ENCODE measurements around the gene UBXN7.

The UBXN7 gene

DNA sequence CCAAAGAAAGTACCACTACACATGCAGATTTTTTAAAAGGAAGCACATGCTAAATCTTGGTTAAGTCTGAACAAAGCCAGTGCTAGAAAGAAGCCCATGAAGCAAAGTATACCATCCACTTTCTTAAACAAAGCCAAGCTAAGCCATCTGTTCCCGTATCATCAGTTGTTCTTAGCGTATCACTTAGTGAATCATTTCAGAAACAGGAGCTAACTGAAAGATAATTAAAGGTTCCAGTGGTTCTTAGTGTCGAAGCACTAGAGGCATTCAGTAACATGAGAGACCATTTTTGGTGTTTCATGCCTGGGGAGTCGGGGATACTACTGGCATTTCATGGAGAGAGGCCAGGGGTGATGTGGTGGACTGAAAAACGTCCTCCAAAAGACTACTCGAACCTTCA, 12.8 kb downstream of the UBXN7 start:
- DNase-seq (ENCODE audit: low read depth, low spot score) = no peak
- H3K36me3 ChIP-seq (ENCODE audit: control insufficient read depth, insufficient read depth, low read length) = no peaks in the 10 kb centered on the region
- H3K9me3 ChIP-seq (ENCODE audit: control insufficient read depth, insufficient read depth, low read length) = no peaks in the 10 kb centered on the region
- WGBS (ENCODE audit: insufficient coverage, insufficient read length) = no CpG with 5 or more reads among the region's 6 CpGs
- no peak overlapping the region for H3K4me3 ChIP-seq (ENCODE audit: low read length)
- H3K4me1 ChIP-seq (ENCODE audit: control insufficient read depth, insufficient read depth, low read length) = 0 out of 2 replicates have a peak, but pooled peaks cover 1% of the 10 kb centered on the region
- H3K27ac ChIP-seq (ENCODE audit: low read length) = no peak overlapping the region
- H3K27me3 ChIP-seq (ENCODE audit: control insufficient read depth, insufficient read depth, low read length) = no peaks in the 10 kb centered on the region

GRCh38 chr3:196418601-196419000, 13.6 kb downstream of the UBXN7 start:
- H3K4me1 ChIP-seq (ENCODE audit: control insufficient read depth, insufficient read depth, low read length) = 0 out of 2 replicates have a peak, but pooled peaks cover 1% of the 10 kb centered on the region
- H3K36me3 ChIP-seq (ENCODE audit: control insufficient read depth, insufficient read depth, low read length) = no peaks in the 10 kb centered on the region
- no peaks in the 10 kb centered on the region for H3K27me3 ChIP-seq (ENCODE audit: control insufficient read depth, insufficient read depth, low read length)
- H3K9me3 ChIP-seq (ENCODE audit: control insufficient read depth, insufficient read depth, low read length) = no peaks in the 10 kb centered on the region
- DNase-seq (ENCODE audit: low read depth, low spot score) = no peak
- H3K4me3 ChIP-seq (ENCODE audit: low read length) = no peak overlapping the region
- WGBS (ENCODE audit: insufficient coverage, insufficient read length) = no CpG with 5 or more reads among the region's 6 CpGs
- no peak overlapping the region for H3K27ac ChIP-seq (ENCODE audit: low read length)

DNA sequence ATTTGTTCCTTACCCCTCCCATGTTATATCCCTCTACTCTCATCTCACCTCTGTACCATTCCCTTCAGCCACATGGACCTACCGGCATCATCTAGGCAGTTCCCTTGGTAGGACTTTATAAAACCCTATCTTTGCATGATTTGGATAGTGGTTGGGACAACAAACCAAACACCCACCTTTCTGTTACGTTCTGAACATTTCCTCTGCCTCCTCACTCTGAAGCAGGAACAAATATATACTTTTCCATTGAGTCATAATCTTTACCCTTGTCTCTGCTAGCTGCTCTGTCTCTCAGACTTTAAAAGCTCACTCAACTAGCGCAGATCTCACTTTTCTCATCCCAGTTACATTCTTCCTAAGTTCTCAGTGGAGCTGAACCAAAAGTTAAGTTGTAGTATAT, 17.8 kb downstream of the UBXN7 start:
- WGBS (ENCODE audit: insufficient coverage, insufficient read length) = no CpG with 5 or more reads among the region's 3 CpGs
- DNase-seq (ENCODE audit: low read depth, low spot score) = no peak
- no peaks in the 10 kb centered on the region for H3K4me1 ChIP-seq (ENCODE audit: control insufficient read depth, insufficient read depth, low read length)
- H3K9me3 ChIP-seq (ENCODE audit: control insufficient read depth, insufficient read depth, low read length) = no peaks in the 10 kb centered on the region
- no peak overlapping the region for H3K4me3 ChIP-seq (ENCODE audit: low read length)
- H3K27ac ChIP-seq (ENCODE audit: low read length) = no peak overlapping the region
- no peaks in the 10 kb centered on the region for H3K27me3 ChIP-seq (ENCODE audit: control insufficient read depth, insufficient read depth, low read length)
- no peaks in the 10 kb centered on the region for H3K36me3 ChIP-seq (ENCODE audit: control insufficient read depth, insufficient read depth, low read length)

DNA sequence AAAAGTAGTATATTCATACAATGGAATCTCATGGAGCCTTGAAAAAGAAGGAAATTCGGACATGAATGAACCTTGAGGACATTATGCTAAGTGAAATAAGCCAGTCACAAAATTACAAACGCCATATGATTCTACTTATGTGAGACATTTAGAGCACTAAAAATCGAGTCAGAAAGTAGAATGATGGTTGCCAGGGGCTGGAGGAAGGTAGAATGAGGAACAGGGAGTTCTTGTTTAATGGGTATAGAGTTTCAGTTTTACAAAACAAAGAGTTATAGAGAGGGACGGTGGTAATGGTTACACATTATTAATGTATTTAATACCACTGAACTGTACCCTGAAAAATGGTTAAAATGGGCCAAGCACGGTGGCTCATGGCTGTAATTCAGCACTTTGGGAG, 19.5 kb downstream of the UBXN7 start:
- no peaks in the 10 kb centered on the region for H3K9me3 ChIP-seq (ENCODE audit: control insufficient read depth, insufficient read depth, low read length)
- no peak for DNase-seq (ENCODE audit: low read depth, low spot score)
- no peaks in the 10 kb centered on the region for H3K36me3 ChIP-seq (ENCODE audit: control insufficient read depth, insufficient read depth, low read length)
- WGBS (ENCODE audit: insufficient coverage, insufficient read length) = no CpG with 5 or more reads among the region's 5 CpGs
- no peak overlapping the region for H3K27ac ChIP-seq (ENCODE audit: low read length)
- no peak overlapping the region for H3K4me3 ChIP-seq (ENCODE audit: low read length)
- H3K27me3 ChIP-seq (ENCODE audit: control insufficient read depth, insufficient read depth, low read length) = no peaks in the 10 kb centered on the region
- no peaks in the 10 kb centered on the region for H3K4me1 ChIP-seq (ENCODE audit: control insufficient read depth, insufficient read depth, low read length)

GRCh38 chr3:196409409-196409808, 22.8 kb downstream of the UBXN7 start:
- Histone ChIP-seq H3K27ac (ENCODE audit: low read length) (no peak overlapping the region), H3K27me3 (ENCODE audit: control insufficient read depth, insufficient read depth, low read length) (no peaks in the 10 kb centered on the region), H3K4me3 (ENCODE audit: low read length) (no peak overlapping the region), H3K4me1 (ENCODE audit: control insufficient read depth, insufficient read depth, low read length) (no peaks in the 10 kb centered on the region; the same call in 1 of the 2 replicates), H3K36me3 (ENCODE audit: control insufficient read depth, insufficient read depth, low read length) (no peaks in the 10 kb centered on the region; the same call in 1 of the 2 replicates), H3K9me3 (ENCODE audit: control insufficient read depth, insufficient read depth, low read length) (no peaks in the 10 kb centered on the region)
- DNase-seq (ENCODE audit: low read depth, low spot score) = no peak
- WGBS (ENCODE audit: insufficient coverage, insufficient read length) = no CpG with 5 or more reads among the region's 1 CpG

DNA sequence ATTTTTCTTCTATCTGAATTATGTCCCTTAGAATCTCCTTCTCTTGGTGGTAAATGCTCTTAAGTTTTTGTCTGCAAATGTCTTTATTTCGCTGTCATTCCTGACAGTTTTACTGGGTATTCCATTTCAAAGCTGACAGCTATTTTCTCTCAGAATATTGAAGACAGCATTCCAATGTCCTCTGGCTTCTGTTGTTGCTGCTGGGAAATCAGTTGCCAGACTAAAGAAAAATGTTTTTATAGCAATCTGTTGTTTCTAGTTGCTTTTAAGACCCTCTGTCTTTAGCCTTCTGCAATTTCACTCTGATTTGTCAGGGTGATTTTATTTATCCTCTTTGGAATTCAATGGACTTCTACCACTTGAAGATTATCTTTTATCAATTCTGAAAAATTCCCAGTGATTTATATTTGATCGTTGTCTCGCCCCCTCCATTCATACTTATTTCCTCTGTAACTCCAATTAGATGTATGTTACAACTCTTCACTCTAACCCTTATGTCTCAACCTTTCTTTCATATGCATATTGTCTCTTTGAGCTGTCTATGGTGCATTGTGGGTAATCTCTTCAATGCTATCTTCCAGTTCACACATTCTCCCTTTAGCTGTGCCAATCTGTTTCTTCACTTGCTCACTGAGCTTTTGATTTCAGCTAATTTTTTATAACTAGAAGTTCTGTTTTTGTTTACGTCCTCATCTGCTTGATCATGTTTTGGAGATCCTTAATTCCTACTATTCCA, 23.5 kb downstream of the UBXN7 start:
- H3K27me3 ChIP-seq (ENCODE audit: control insufficient read depth, insufficient read depth, low read length) = no peaks in the 10 kb centered on the region
- H3K4me3 ChIP-seq (ENCODE audit: low read length) = no peak overlapping the region
- no peaks in the 10 kb centered on the region for H3K9me3 ChIP-seq (ENCODE audit: control insufficient read depth, insufficient read depth, low read length)
- no CpG with 5 or more reads among the region's 4 CpGs for WGBS (ENCODE audit: insufficient coverage, insufficient read length)
- no peak for DNase-seq (ENCODE audit: low read depth, low spot score)
- H3K4me1 ChIP-seq (ENCODE audit: control insufficient read depth, insufficient read depth, low read length) = no peaks in the 10 kb centered on the region; the same call in 1 of the 2 replicates
- H3K36me3 ChIP-seq (ENCODE audit: control insufficient read depth, insufficient read depth, low read length) = no peaks in the 10 kb centered on the region; the same call in 1 of the 2 replicates
- H3K27ac ChIP-seq (ENCODE audit: low read length) = no peak overlapping the region

DNA sequence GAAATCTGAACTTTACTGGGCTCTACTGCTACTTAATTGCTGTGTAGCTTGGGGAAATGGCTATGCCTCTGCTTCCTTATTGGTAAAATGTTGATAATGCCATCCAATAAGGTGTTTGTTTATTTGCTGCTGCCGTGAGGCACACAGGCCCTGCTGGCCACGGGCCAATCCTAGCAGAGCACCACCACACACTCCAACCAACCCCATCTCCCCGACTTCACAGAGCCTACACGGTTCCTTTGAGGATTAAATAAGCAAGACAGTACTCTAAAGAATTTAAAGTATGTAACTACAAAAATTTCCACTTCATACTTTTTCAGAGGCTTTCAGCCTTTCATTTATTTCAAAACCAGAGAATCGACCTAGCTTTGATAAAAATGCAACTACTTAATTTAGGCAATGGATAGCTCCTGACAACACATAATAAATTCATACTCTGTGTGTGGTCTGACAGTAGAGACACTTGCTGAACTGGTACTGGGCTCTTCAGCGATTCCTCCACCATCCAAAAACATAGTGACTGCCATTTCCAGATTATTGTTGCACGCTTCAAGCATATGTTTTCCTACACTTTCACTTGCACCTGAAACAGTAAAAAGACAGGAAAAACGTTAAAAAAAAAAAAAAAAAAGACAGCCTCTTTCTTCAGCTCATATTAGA, 25.3 kb downstream of the UBXN7 start:
- H3K4me1 ChIP-seq (ENCODE audit: control insufficient read depth, insufficient read depth, low read length) = no peaks in the 10 kb centered on the region; the same call in 1 of the 2 replicates
- DNase-seq (ENCODE audit: low read depth, low spot score) = no peak
- no peak overlapping the region for H3K4me3 ChIP-seq (ENCODE audit: low read length)
- no peaks in the 10 kb centered on the region for H3K9me3 ChIP-seq (ENCODE audit: control insufficient read depth, insufficient read depth, low read length)
- no peak overlapping the region for H3K27ac ChIP-seq (ENCODE audit: low read length)
- H3K27me3 ChIP-seq (ENCODE audit: control insufficient read depth, insufficient read depth, low read length) = no peaks in the 10 kb centered on the region
- no peaks in the 10 kb centered on the region; the same call in 1 of the 2 replicates for H3K36me3 ChIP-seq (ENCODE audit: control insufficient read depth, insufficient read depth, low read length)
- no CpG with 5 or more reads among the region's 8 CpGs for WGBS (ENCODE audit: insufficient coverage, insufficient read length)

- DNase-seq (ENCODE audit: low read depth, low spot score) = no peak
- Histone ChIP-seq H3K9me3 (ENCODE audit: control insufficient read depth, insufficient read depth, low read length) (no peaks in the 10 kb centered on the region), H3K27ac (ENCODE audit: low read length) (no peak overlapping the region), H3K36me3 (ENCODE audit: control insufficient read depth, insufficient read depth, low read length) (no peaks in the 10 kb centered on the region; the same call in 1 of the 2 replicates), H3K27me3 (ENCODE audit: control insufficient read depth, insufficient read depth, low read length) (no peaks in the 10 kb centered on the region), H3K4me1 (ENCODE audit: control insufficient read depth, insufficient read depth, low read length) (no peaks in the 10 kb centered on the region; the same call in 1 of the 2 replicates), H3K4me3 (ENCODE audit: low read length) (no peak overlapping the region)
- WGBS (ENCODE audit: insufficient coverage, insufficient read length) = no CpG with 5 or more reads among the region's 6 CpGs
These were observed 31.9 kb downstream of the UBXN7 start for GRCh38 chr3:196400331-196400730.

DNA sequence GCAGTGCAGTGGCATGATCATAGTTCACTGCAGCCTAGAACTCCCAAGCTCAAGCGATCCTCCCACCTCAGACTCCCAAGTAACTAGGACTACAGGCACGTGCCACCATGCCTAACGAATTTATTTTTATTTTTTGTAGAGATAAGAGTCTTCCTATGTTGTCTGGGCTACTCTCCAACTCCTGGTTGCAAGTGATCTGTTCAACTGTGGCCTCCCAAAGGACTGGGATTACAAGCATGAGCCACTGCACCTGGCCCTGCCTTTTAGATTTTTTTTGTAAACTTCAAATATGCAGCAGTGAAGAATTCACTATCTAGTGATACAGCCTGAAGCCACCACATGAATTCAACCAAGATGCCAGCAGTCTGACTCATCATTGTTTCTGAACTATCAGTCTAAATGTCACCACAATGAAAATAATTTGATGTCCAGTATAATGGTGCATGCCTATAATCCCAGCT, 32.7 kb downstream of the UBXN7 start:
- WGBS (ENCODE audit: insufficient coverage, insufficient read length) = no CpG with 5 or more reads among the region's 3 CpGs
- no peaks in the 10 kb centered on the region for H3K27me3 ChIP-seq (ENCODE audit: control insufficient read depth, insufficient read depth, low read length)
- H3K27ac ChIP-seq (ENCODE audit: low read length) = no peak overlapping the region

DNA sequence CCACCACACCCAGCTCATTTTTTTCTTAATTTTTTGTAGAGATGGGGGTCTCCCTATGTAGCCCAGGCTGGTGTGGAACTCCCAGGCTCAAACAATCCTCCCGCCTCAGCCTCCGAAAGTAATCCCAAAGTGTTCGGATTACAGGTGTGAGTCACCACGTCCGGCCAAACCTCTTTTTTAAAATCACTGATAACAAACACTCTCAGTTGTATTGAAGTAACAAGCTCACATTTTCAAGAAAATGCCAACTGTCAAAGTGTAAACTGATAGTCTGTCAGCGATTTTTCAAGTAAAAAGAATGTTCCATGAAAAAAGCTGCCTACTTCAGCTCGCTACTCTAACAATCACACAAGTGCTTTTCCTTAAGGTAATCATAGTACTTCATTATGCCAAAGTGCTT, 33.4 kb downstream of the UBXN7 start:
- Histone ChIP-seq H3K4me1 (ENCODE audit: control insufficient read depth, insufficient read depth, low read length) (no peaks in the 10 kb centered on the region), H3K9me3 (ENCODE audit: control insufficient read depth, insufficient read depth, low read length) (no peaks in the 10 kb centered on the region), H3K36me3 (ENCODE audit: control insufficient read depth, insufficient read depth, low read length) (no peaks in the 10 kb centered on the region), H3K4me3 (ENCODE audit: low read length) (no peak overlapping the region), H3K27ac (ENCODE audit: low read length) (no peak overlapping the region), H3K27me3 (ENCODE audit: control insufficient read depth, insufficient read depth, low read length) (no peaks in the 10 kb centered on the region)
- no CpG with 5 or more reads among the region's 7 CpGs for WGBS (ENCODE audit: insufficient coverage, insufficient read length)
- DNase-seq (ENCODE audit: low read depth, low spot score) = no peak

More for the DNA sequence above, 32.7 kb downstream of the UBXN7 start:
- Histone ChIP-seq H3K36me3 (ENCODE audit: control insufficient read depth, insufficient read depth, low read length) (no peaks in the 10 kb centered on the region), H3K9me3 (ENCODE audit: control insufficient read depth, insufficient read depth, low read length) (no peaks in the 10 kb centered on the region), H3K4me3 (ENCODE audit: low read length) (no peak overlapping the region), H3K4me1 (ENCODE audit: control insufficient read depth, insufficient read depth, low read length) (no peaks in the 10 kb centered on the region)
- no peak for DNase-seq (ENCODE audit: low read depth, low spot score)
